WTC11 (cell line): ENCODE measurements around the gene IL10RA.

Experiments used
- CREB1 ChIP-seq: sonication (generic); formaldehyde crosslinking; IDR thresholded peaks from 2 replicates; pipeline ENCODE4 v1.8.0; 2023; ENCODE audit warnings: mild to moderate bottlenecking, missing genetic modification reagents
- ETV6 ChIP-seq: sonication (generic); formaldehyde crosslinking; IDR thresholded peaks from 2 replicates; pipeline ENCODE4 v1.8.1; 2022; ENCODE audit warnings: mild to moderate bottlenecking, missing genetic modification reagents
- FOXJ3 ChIP-seq: sonication (generic); formaldehyde crosslinking; IDR thresholded peaks from 2 replicates; pipeline ENCODE4 v1.9.0; 2021; ENCODE audit warnings: missing genetic modification reagents, mild to moderate bottlenecking, borderline replicate concordance
- FOXK1 ChIP-seq: sonication (generic); formaldehyde crosslinking; IDR thresholded peaks from 2 replicates; pipeline ENCODE4 v1.8.0; 2022; ENCODE audit warnings: mild to moderate bottlenecking, moderate library complexity, missing genetic modification reagents
- IRF2 ChIP-seq: sonication (generic); formaldehyde crosslinking; IDR thresholded peaks from 2 replicates; pipeline ENCODE4 v1.8.0; 2022; ENCODE audit warnings: low read depth, missing genetic modification reagents, borderline replicate concordance
- NR1H2 ChIP-seq: sonication (generic); formaldehyde crosslinking; IDR thresholded peaks from 2 replicates; pipeline ENCODE4 v1.9.0; 2021; ENCODE audit warnings: mild to moderate bottlenecking, moderate library complexity, missing genetic modification reagents
- NR2C2 ChIP-seq: sonication (generic); formaldehyde crosslinking; IDR thresholded peaks from 2 replicates; pipeline ENCODE4 v1.8.0; 2022; ENCODE audit warnings: mild to moderate bottlenecking, missing genetic modification reagents
- RELA ChIP-seq: sonication (generic); formaldehyde crosslinking; IDR thresholded peaks from 2 replicates; pipeline ENCODE4 v1.8.1; 2022; ENCODE audit warnings: missing genetic modification reagents, mild to moderate bottlenecking, borderline replicate concordance
- SMAD3 ChIP-seq: sonication (generic); formaldehyde crosslinking; IDR thresholded peaks from 2 replicates; pipeline ENCODE4 v1.8.0; 2022; ENCODE audit warnings: missing genetic modification reagents, mild to moderate bottlenecking, borderline replicate concordance
- TP53 ChIP-seq: sonication (generic); formaldehyde crosslinking; IDR thresholded peaks from 2 replicates; pipeline ENCODE4 v1.8.1; 2023; ENCODE audit warnings: mild to moderate bottlenecking, missing genetic modification reagents
- TF ChIP-seq, protein P1 (sequence below): fragments of 200-600 bp; IDR thresholded peaks from 2 replicates; pipeline ENCODE4 v1.8.0; 2022; ENCODE audit warnings: antibody characterized with exemption
- TF ChIP-seq, protein P2 (sequence below): sonication (generic); formaldehyde crosslinking; IDR thresholded peaks from 2 replicates; pipeline ENCODE4 v1.8.0; 2022; ENCODE audit warnings: mild to moderate bottlenecking, missing genetic modification reagents
- TF ChIP-seq, protein P3 (sequence below): sonication (generic); formaldehyde crosslinking; IDR thresholded peaks from 2 replicates; pipeline ENCODE4 v1.8.1; 2022; ENCODE audit warnings: missing genetic modification reagents, borderline replicate concordance
- TF ChIP-seq, protein P4 (sequence below): sonication (generic); formaldehyde crosslinking; IDR thresholded peaks from 2 replicates; pipeline ENCODE4 v1.8.1; 2022; ENCODE audit warnings: low read depth, mild to moderate bottlenecking, moderate library complexity, missing genetic modification reagents, borderline replicate concordance

DNA sequence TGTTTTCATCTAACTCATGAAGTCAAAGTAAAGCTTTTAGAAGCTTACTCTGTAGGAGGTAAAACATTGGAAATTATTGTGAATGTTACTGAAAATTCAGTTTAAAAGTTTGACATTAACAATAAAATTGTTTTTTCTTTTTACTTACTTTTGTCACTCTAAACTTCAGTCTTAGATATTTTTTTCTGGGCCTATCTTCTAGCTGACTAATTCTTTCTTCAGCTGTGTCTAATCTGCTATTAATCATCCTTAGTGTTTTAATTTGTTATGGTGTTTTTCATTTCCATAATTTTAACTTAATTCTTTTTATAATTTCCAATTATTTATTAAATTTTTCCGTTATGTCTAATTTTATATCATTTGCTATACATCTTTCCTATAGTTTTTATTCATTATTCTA lies 35.0 kb downstream of the IL10RA start:
- TF ChIP-seq, protein P1, sequence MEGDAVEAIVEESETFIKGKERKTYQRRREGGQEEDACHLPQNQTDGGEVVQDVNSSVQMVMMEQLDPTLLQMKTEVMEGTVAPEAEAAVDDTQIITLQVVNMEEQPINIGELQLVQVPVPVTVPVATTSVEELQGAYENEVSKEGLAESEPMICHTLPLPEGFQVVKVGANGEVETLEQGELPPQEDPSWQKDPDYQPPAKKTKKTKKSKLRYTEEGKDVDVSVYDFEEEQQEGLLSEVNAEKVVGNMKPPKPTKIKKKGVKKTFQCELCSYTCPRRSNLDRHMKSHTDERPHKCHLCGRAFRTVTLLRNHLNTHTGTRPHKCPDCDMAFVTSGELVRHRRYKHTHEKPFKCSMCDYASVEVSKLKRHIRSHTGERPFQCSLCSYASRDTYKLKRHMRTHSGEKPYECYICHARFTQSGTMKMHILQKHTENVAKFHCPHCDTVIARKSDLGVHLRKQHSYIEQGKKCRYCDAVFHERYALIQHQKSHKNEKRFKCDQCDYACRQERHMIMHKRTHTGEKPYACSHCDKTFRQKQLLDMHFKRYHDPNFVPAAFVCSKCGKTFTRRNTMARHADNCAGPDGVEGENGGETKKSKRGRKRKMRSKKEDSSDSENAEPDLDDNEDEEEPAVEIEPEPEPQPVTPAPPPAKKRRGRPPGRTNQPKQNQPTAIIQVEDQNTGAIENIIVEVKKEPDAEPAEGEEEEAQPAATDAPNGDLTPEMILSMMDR = no peak
- no peak for TF ChIP-seq CREB1 (CRISPR knock-in tag)
- TF ChIP-seq NR1H2 (CRISPR knock-in tag) = no peak
- no peak for TF ChIP-seq NR2C2 (CRISPR knock-in tag)
- TF ChIP-seq FOXK1 (CRISPR knock-in tag) = no peak
- no peak for TF ChIP-seq ETV6 (CRISPR knock-in tag)
- no peak for TF ChIP-seq TP53 (CRISPR knock-in tag)
- no peak for TF ChIP-seq FOXJ3 (CRISPR knock-in tag)
- no peak for TF ChIP-seq IRF2 (CRISPR knock-in tag)
- TF ChIP-seq, protein P2, sequence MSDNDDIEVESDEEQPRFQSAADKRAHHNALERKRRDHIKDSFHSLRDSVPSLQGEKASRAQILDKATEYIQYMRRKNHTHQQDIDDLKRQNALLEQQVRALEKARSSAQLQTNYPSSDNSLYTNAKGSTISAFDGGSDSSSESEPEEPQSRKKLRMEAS (CRISPR knock-in tag) = no peak
- TF ChIP-seq RELA (CRISPR knock-in tag) = no peak
- TF ChIP-seq, protein P3, sequence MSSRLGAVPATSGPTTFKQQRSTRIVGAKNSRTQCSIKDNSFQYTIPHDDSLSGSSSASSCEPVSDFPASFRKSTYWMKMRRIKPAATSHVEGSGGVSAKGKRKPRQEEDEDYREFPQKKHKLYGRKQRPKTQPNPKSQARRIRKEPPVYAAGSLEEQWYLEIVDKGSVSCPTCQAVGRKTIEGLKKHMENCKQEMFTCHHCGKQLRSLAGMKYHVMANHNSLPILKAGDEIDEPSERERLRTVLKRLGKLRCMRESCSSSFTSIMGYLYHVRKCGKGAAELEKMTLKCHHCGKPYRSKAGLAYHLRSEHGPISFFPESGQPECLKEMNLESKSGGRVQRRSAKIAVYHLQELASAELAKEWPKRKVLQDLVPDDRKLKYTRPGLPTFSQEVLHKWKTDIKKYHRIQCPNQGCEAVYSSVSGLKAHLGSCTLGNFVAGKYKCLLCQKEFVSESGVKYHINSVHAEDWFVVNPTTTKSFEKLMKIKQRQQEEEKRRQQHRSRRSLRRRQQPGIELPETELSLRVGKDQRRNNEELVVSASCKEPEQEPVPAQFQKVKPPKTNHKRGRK = no peak
- TF ChIP-seq, protein P4, sequence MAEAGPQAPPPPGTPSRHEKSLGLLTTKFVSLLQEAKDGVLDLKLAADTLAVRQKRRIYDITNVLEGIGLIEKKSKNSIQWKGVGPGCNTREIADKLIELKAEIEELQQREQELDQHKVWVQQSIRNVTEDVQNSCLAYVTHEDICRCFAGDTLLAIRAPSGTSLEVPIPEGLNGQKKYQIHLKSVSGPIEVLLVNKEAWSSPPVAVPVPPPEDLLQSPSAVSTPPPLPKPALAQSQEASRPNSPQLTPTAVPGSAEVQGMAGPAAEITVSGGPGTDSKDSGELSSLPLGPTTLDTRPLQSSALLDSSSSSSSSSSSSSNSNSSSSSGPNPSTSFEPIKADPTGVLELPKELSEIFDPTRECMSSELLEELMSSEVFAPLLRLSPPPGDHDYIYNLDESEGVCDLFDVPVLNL (CRISPR knock-in tag) = no peak
- no peak for TF ChIP-seq SMAD3 (CRISPR knock-in tag)
